LNCaP clone FGC (cell line): ENCODE data around the gene ARGLU1.
A peak's percentile ranks its signal among the peaks of the same experiment; 100 is the strongest.

Experiments used
- DNase-seq: peaks from one replicate; pipeline ENCODE4 v3.0.0-alpha.2; 2011; ENCODE audit warnings: low read depth
- H3K4me3 ChIP-seq: 2 replicates; pipeline ENCODE4 v1.5.1; 2011; ENCODE audit warnings: mild to moderate bottlenecking, low read depth, low read length, control low read depth
- CTCF ChIP-seq: IDR thresholded peaks from 2 replicates; pipeline ENCODE4 v1.5.1; 2012; ENCODE audit warnings: mild to moderate bottlenecking; ENCODE audit not compliant: control insufficient read depth, insufficient read depth; ENCODE audit errors: extremely low read depth

Gene ARGLU1

GRCh38 chr13:106530980-106531481 is 36.9 kb downstream of the ARGLU1 start:
- no peak for DNase-seq
- TF ChIP-seq CTCF = no peak
- H3K4me3 ChIP-seq = peak overlapping the region; percentile 72

- DNase-seq = peak; percentile 76
- peak overlapping the region; percentile 31 for H3K4me3 ChIP-seq
- no peak for TF ChIP-seq CTCF
Measured at GRCh38 chr13:106530171-106530851, 37.6 kb downstream of the ARGLU1 start.

GRCh38 chr13:106529415-106530170 is 38.3 kb downstream of the ARGLU1 start:
- H3K4me3 ChIP-seq = peak overlapping the region; percentile 31
- no peak for TF ChIP-seq CTCF
- DNase-seq = no peak

- DNase-seq = no peak
- H3K4me3 ChIP-seq = no peak overlapping the region
- no peak for TF ChIP-seq CTCF
Measured at GRCh38 chr13:106528718-106529414, 39.1 kb downstream of the ARGLU1 start.

GRCh38 chr13:106527826-106528225 is 40.1 kb downstream of the ARGLU1 start:
- TF ChIP-seq CTCF = no peak
- H3K4me3 ChIP-seq = no peak overlapping the region
- no peak for DNase-seq

GRCh38 chr13:106527445-106527801 is 40.5 kb downstream of the ARGLU1 start:
- DNase-seq = no peak
- no peak overlapping the region for H3K4me3 ChIP-seq
- no peak for TF ChIP-seq CTCF
